K562 (cell line): ENCODE measurements around the gene ZNF837. TPM values are rescaled to one million over a fixed set of nuclear protein-coding genes. Genes with fewer than 3 reads are reported as not detected.
A peak's percentile ranks its signal among the peaks of the same experiment; 100 is the strongest.

ENCODE experiments used
- ATF7 ChIP-seq: fragments of 450-650 bp; IDR thresholded peaks from 2 replicates; pipeline ENCODE4 v1.7.1; 2014; ENCODE audit warnings: mild to moderate bottlenecking, moderate library complexity
- DLX4 ChIP-seq: fragments of 250-450 bp; sonication (Bioruptor Pico); IDR thresholded peaks from 2 replicates; pipeline ENCODE4 v1.6.1; 2021; ENCODE audit warnings: mild to moderate bottlenecking
- E2F8 ChIP-seq: fragments of 450-650 bp; IDR thresholded peaks from 2 replicates; pipeline ENCODE4 v1.7.1; 2018; ENCODE audit warnings: mild to moderate bottlenecking, low read depth; ENCODE audit not compliant: partially characterized antibody
- JUN ChIP-seq, 2 experiments: sonication (generic) in 1 of 2; formaldehyde crosslinking in 1 of 2; IDR thresholded peaks; 2 replicates each; pipeline versions ENCODE4 v1.6.1 to v1.8.0; 2012 to 2022; ENCODE audit warnings: borderline replicate concordance in 2 of 2, mild to moderate bottlenecking in 2 of 2, improper control_type of control experiment in 1 of 2, low read depth in 1 of 2, low read length in 1 of 2, missing genetic modification reagents in 1 of 2
- STAT5A ChIP-seq: IDR thresholded peaks from 2 replicates; pipeline ENCODE4 v1.6.1; 2012; ENCODE audit warnings: low read length, inconsistent platforms, borderline replicate concordance
- polyA plus RNA-seq, 8 experiments: library from polyadenylated mRNA; depleted of rRNA in 4 of 8; stranded (reverse) in 5 of 8; unstranded in 3 of 8; fragments of >200 nt; fragmentation: Nextera tagmentation in 2 of 8; fragmentation: Illumina TruSeq in 1 of 8; extraction: Ambion mirVana in 2 of 8; extraction: Trizol in 1 of 8; gene quantifications; 2 replicates each; pipeline versions ENCODE4 v1.2.1 to v1.2.3, GENCODE V29; 2011 to 2014; ENCODE audit warnings: inconsistent platforms in 1 of 8, missing spikeins in 1 of 8
- total RNA-seq, 7 experiments: library from RNA; depleted of rRNA in 6 of 7; stranded (reverse); fragments of >200 nt in 6 of 7; fragmentation: Illumina TruSeq in 2 of 7; extraction: Trizol in 2 of 7; gene quantifications; 2 replicates each; pipeline versions ENCODE4 v1.2.1 to v1.2.3, GENCODE V29; 2011 to 2021; ENCODE audit warnings: low replicate concordance in 1 of 7
- TF ChIP-seq, protein P1 (sequence below), 2 experiments: fragments of 450-650 bp in 1 of 2; sonication (generic) in 1 of 2; formaldehyde crosslinking in 1 of 2; IDR thresholded peaks; 2 replicates each; pipeline versions ENCODE4 v1.7.1 to v1.9.0; 2016 to 2022; ENCODE audit warnings: inconsistent platforms in 1 of 2, mild to moderate bottlenecking in 1 of 2, missing genetic modification reagents in 1 of 2

Gene ZNF837
- total and polyA plus RNA-seq, 9 of the 15 experiments (the other 6 are each of a cell fraction or from before 2014, with no cell fraction given): 0.11 to 2.1 (median 0.57) TPM; not detected in 4

- TF ChIP-seq E2F8 (peak; percentile 88), ATF7 (peak; percentile 73), DLX4 (CRISPR knock-in tag) (no peak), JUN (IDR thresholded peaks at IDR 0.05; ENCODE audit: borderline replicate concordance, low read depth, low read length) (peak; percentile 40; the same call in 1 of the 2 replicates), JUN (CRISPR knock-in tag; IDR thresholded peaks at IDR 0.05; ENCODE audit: borderline replicate concordance) (no peak), STAT5A (no peak)
- TF ChIP-seq, protein P1, sequence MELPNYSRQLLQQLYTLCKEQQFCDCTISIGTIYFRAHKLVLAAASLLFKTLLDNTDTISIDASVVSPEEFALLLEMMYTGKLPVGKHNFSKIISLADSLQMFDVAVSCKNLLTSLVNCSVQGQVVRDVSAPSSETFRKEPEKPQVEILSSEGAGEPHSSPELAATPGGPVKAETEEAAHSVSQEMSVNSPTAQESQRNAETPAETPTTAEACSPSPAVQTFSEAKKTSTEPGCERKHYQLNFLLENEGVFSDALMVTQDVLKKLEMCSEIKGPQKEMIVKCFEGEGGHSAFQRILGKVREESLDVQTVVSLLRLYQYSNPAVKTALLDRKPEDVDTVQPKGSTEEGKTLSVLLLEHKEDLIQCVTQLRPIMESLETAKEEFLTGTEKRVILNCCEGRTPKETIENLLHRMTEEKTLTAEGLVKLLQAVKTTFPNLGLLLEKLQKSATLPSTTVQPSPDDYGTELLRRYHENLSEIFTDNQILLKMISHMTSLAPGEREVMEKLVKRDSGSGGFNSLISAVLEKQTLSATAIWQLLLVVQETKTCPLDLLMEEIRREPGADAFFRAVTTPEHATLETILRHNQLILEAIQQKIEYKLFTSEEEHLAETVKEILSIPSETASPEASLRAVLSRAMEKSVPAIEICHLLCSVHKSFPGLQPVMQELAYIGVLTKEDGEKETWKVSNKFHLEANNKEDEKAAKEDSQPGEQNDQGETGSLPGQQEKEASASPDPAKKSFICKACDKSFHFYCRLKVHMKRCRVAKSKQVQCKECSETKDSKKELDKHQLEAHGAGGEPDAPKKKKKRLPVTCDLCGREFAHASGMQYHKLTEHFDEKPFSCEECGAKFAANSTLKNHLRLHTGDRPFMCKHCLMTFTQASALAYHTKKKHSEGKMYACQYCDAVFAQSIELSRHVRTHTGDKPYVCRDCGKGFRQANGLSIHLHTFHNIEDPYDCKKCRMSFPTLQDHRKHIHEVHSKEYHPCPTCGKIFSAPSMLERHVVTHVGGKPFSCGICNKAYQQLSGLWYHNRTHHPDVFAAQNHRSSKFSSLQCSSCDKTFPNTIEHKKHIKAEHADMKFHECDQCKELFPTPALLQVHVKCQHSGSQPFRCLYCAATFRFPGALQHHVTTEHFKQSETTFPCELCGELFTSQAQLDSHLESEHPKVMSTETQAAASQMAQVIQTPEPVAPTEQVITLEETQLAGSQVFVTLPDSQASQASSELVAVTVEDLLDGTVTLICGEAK (IDR thresholded peaks at IDR 0.05): peak; percentile 97
- TF ChIP-seq, protein P1 (CRISPR knock-in tag; IDR thresholded peaks at IDR 0.05): peak; percentile 56; the same call in 1 of the 2 replicates
These were observed 5.9 kb upstream of the ZNF837 start, which contains the start of gene RPS5 (continued) for GRCh38 chr19:58386576-58387337.
